Sciatic nerve (tissue), 2 donors: ENCODE measurements around the gene SBK2. TPM values are rescaled to one million over a fixed set of nuclear protein-coding genes. Genes with fewer than 3 reads are reported as not detected.
"Not testable (repeated sequence)": the region's sequence is repeated elsewhere in the genome, so short reads cannot be mapped to it uniquely, and the experiment has no call there.

ENCODE experiments used
- ATAC-seq: fragments of 200-7000 bp; cut with Tn5 transposase; one replicate; pipeline ENCODE4 v1.9.1; 2020; ENCODE audit warnings: mild to moderate bottlenecking, moderate library complexity
- DNase-seq: peaks from one replicate; pipeline ENCODE4 v3.0.0-alpha.2; 2020; ENCODE audit warnings: low spot score
- intact Hi-C: fragments of 100-400 bp; cut with DNase I; formaldehyde crosslinking; loops from one replicate; pipeline ENCODE4 v1.14.2; 2022
- total RNA-seq: library from RNA; stranded (reverse); fragmentation: NEBNext Ultra II Directional; extraction: Animal tissue kit (Norgen Biotek cat#: 25700); gene quantifications from one replicate; pipeline ENCODE4 v1.2.1, GENCODE V29; 2021
- donor health status: DM: no; HTN: no; CAD: no.
- donor health status: DM: no; HTN: no; CAD: no.

SBK2 gene
- total RNA-seq, 1 donor from 2014 or later, result not detected

DNA sequence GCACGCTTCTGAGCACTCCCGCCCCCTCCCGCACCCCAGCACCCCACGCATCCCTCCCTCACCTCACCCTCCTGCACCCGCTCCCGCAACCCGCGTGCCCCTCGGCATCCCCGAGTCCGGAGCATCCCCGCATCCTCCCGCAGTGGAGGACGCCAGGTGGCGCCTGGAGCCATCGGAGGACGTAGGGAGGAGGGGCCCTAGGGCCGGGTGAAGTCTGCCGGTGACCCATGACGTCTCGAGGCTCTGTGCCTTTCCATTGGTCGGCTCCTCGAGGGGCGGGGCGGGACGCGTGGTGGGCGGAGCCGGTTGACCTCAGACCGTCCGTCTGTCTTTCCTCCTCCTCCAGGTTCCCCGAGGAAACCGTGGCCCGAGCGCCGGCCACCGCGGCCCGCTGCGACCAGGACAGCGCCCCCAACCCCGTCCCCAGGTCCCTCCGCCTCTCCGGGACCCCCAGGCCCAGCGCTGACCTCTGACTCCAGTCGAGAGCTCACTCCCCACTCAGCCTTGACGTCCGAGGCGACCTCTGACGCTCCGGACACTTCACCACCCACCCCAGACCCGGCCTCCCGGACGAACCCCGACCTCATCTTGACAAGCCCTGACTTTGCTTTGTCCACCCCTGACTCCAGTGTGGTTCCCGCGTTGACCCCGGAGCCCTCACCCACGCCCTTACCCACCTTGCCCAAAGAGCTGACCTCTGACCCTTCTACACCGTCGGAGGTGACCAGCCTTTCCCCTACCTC is 19.9 kb downstream of the SBK2 start:
- intact Hi-C loops, result loop anchor here (10.0 kb wide), 1 partner anchor 68 kb away; the partner anchor contains the start of gene ZNF579
- peak; percentile 99 for ATAC-seq
- peak; percentile 97 for DNase-seq

DNA sequence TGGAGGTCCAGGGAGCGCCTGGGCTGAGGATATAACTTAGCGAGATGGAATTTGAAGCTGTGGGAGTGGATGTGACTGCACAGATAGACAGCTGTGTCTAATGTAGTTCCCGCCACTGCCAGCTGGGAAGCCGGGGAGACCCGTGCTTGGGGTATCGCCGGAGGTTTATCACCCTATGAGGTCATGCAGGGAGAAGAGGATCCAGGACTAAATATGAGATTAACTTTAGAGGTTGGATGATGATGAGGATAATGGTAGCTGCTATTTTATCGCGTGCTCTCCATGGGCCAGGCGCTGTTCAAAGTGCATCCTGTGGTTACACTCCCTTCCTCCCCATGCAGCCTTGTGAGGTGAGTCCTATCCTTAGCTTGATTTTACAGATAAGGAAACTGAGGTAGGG is 28.8 kb downstream of the SBK2 start:
- intact Hi-C loops, result no loop called here
- DNase-seq (no peak), ATAC-seq (no peak)

DNA sequence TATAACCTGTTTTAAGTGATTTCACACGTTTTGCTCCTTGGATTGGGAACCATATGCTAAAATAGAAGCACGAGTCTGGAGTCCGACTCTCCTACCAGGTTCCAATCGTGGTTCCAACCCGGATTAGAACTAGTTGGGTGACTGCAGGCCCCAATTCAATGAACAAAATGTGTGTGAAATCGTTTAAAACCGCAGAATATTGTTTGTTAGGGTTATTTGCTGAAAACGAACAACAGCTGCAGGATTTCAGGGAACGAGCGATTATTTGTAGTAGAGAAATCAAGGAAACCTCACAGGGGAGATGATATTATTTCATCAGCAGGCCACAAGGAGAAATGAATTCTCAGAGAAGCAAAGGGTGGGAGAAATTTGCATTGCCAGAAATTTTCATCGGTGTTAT is 32.0 kb downstream of the SBK2 start:
- ATAC-seq (no peak), DNase-seq (no peak)
- intact Hi-C loops, result loop anchor here (5.0 kb wide), 1 partner anchor 358 kb away; the partner anchor contains the start of gene TNNT1

DNA sequence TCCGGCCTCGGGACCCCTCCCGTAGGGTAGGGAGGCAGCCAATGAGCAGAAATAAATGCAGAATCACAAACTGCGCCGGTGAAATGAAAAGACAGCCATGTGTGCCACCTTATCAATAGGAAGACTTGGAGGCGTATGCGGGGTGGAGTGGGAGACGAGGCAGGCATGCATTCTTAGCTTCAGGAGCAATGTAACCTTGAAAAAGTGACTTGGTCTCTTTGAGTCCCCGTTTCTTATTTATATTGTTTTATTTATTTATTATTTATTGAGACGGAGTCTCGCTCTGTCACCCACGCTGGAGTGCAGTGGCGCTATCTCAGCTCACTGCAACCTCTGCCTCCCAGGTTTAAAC is 32.7 kb downstream of the SBK2 start:
- DNase-seq (no peak), ATAC-seq (no peak)
- intact Hi-C loops, result loop anchor here (5.0 kb wide), 1 partner anchor 357 kb away; the partner anchor contains the start of gene TNNT1

DNA sequence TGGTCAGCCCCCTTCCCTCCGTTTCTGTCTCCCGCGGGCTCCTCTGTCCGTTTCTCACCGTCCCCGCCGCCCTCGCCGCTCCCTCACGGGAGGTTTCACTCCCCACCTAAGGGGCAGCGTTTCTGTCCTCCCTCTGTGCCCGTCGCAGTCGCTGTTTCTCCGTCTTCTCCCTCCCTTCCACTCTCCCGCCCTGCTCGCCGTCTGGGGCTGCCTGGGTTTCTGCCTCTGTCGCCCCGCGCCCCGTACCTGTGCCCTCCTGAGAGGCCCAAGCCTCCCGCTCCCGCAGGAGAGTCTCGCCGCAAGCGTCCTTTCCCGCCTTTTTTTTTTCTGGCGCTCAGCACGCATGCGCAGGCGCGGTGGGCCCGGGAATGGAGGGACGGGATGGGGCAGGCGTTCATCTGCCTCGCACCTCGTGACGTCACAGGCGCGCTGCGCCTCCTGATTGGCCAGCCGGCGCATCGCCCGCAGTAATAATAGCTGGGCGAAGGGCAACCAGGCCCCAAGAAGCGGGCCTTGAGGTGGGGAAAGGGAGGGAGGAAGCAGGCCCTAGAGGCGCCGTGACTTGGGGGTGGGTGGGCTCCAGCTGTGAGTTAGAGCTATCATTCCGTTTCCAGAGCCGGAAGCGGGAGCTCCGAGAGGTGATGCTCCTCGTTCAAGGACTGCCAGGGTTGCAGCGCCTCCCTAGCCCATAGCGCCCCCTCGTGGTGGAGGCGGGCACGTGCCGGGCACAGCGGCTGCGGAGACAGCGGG is 33.3 kb downstream of the SBK2 start:
- DNase-seq (peak; percentile 97), ATAC-seq (peak; percentile 98)
- intact Hi-C loops, result loop anchor here (5.0 kb wide), 1 partner anchor 356 kb away; the partner anchor contains the start of gene TNNT1

DNA sequence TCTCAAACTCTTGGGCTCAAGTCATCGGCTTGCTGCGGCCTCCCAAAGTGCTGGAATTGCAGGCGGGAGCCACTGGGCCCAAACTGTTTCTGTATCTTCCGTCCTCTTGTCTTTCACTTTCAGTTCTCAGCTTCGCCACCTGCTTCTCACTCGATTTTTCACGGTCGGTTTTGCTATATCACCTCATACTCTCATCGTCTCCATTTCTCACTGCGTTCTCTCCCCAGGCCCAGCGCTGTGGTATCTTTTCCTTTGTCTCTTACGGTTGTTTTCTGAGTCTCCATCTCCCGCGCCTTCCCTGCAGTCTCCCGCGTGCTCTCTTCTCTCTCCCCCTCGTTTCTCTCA is 33.8 kb downstream of the SBK2 start:
- intact Hi-C loops, result loop anchor here (5.0 kb wide), 1 partner anchor 356 kb away; the partner anchor contains the start of gene TNNT1
- ATAC-seq, result no peak
- no peak for DNase-seq

DNA sequence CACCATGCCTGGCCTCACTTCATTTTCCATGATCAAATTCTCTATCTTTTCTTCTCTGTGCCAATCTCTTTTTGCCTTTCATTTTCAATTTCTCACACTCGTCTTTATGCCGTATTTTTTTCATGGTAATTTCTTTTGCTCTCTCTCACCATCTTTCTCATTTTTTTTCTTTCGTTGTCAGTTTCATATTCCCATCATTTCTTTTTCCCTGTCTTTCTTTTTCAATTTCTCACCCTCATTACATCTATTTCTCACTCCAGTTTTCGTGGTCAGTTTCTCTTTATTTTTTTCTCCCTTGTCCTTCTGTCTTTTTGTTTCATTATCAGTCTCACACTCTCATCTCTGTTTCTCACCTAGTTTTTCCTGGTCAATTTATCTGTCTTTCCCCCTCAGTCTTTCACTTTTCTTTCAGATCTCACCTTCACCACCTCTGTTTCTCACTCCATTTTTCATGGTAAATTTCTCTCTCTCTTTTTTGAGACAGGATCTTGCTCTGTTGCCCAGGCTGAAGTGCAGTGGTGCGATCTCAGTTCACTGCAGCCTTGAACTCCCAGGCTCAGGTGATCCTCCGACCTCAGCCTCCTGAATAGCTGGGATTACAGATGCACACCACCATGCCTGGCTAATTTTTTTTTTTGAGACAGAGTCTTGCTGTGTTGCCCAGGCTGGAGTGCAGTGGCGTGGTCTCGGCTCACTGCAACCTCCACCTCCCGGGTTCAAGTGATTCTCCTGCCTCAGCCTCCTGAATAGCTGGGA is 34.6 kb downstream of the SBK2 start:
- DNase-seq, result no peak
- intact Hi-C loops, result loop anchor here (5.0 kb wide), 1 partner anchor 355 kb away; the partner anchor contains the start of gene TNNT1
- ATAC-seq, result no peak

DNA sequence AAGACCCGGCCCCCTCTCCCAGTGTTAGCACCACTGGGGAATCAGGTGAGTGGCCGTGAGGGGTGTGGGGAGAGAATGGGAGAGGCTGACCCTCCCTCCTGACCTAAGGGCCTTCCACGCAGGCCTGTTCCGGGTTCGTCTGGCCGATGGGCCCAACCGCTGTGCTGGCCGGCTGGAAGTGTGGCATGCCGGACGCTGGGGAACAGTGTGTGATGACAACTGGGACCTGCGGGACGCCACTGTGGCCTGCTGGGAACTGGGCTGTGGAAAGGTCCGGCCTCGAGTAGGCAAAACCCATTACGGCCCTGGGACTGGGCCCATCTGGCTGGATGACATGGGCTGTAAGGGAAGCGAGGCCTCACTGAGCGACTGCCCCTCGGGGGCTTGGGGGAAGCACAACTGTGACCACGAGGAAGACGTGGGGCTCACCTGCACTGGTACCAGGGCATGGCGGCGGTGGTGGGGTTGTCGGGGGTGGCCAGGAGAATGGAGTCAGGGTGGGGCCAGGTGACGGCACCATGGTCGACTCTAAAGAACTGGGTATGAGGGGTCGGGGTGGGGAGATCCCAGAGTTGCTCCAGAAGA is 36.5 kb downstream of the SBK2 start:
- ATAC-seq, result no peak
- intact Hi-C loops, result loop anchor here (5.0 kb wide), 1 partner anchor 353 kb away; the partner anchor contains the start of gene TNNT1
- DNase-seq, result no peak

DNA sequence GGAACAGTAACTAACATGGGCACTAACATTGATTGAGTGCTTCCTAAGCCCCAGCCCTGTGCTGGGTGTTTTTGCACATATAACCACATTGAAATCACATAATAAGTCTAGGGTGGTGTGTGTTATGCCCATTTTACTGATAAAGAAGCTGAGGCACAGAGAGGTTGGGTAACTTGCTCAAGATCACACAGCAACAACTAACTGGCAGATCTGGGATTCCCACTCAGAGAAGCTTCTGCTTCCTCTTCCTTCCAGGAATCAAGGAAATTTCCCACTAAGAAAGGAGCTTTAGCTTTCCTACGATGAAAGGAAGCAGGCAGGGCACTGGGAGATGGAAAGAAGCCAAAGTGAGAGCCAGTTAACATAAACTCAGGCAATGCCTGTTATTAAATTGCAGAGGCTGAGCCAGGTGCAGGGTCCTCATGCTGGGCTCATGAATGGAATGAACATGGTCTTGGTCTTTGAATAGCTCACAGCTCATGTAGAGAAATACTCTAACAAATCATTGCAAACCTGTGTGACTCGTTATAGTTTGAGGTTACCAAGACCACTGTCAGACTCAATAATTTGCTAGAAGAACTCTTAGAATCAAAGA is 38.6 kb downstream of the SBK2 start:
- intact Hi-C loops, result no loop called here
- no peak for ATAC-seq

DNA sequence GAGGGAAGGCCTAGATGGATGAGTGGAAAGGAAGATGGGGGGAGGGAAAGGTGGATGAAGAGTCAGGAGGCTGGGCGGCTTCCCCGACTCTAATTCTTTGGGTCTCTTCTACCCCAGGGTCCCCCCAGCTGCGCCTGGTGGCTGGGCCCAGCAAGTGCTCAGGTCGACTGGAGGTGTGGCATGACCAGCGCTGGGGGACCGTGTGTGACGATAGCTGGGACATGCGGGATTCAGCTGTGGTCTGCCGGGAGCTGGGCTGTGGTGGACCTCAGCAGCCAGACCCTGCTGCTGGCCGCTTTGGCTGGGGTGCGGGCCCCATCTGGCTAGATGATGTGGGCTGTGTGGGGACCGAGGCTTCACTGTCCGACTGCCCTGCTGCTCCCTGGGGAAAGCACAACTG is 39.2 kb downstream of the SBK2 start:
- intact Hi-C loops, result no loop called here

More for the DNA sequence above, 38.6 kb downstream of the SBK2 start:
- no peak for DNase-seq

DNA sequence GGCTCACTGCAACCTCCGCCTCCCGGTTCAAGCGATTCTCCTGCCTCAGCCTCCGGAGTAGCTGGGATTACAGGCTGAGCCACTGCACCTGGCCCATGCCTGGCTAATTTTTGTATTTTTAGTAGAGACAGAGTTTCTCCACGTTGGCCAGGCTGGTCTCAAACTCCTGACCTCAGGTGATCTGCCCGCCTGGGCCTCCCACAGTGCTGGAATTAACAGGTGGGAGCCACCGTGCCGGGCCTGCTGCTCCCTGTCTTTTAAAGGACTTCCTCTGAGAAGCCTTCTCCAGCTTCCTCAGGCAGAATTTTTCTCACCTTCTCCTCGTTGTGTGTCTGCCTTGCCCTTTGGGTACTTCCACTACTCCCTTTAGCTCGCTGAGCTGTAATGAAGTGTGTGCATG is 40.1 kb downstream of the SBK2 start:
- intact Hi-C loops, DNase-seq, ATAC-seq: not testable (repeated sequence)

More for the DNA sequence above, 39.2 kb downstream of the SBK2 start:
- DNase-seq, result no peak
- ATAC-seq, result no peak

DNA sequence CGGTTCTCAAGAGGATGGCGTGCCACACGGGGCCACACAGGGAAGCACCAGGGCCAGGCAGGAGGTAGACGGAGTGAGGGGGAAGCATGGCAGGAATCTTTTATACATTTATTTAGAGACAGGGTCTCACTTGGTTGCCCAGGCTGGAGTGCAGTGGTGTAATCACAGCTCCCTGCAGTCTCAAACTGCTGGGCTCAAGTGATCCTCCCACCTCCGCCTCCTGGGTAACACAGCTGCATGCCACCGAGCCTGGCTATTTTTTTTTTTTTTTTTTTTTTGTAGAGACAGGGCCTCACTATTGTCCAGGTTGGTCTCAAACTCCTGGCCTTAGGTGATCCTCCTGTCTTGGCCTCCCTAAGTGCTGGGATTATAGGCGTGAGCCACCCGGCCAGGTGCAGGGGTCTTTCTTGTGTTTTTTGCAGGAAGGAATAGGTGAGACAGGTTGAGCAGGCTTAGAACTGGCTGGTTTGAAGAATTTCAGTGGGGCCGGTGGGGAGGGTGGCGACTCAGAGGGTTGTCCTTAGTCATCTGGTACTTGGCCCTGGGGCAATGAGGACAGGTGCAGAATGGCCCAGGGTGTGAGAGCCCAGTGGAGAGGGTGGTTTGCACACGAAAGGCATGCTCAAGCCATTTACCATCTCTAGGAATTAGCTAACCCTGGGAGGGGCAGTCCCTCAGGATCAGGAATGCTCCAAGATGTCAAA is 41.1 kb downstream of the SBK2 start:
- intact Hi-C loops, result no loop called here
- DNase-seq (no peak), ATAC-seq (no peak)

DNA sequence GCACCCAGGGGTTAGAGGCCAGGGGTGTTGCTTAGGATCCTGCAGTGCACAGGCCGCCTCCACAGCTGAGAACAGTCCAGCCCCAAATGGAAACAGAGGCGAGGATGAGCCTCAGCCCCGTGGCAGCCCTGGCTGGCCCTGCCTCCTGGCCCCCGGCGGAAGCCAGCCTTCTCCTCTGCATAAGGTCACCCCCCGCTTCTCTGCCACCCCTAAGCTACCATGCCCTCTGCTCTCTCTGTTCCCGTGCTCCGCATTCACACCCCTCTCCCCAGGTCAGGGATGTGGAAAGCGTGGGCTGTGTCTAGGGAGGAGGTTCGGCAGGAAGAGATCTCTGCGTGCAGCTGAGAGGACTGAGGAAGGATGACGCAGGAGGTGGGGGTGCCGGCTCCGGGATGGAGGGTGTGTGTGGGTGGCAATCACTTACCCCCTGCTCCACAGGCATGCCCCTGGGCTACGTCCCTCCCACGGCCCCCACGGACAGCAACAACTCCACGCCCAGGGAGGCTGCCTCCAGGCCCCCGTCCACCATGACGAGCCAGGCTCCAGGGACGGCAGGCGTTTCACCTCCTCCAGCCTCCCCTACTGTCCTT is 42.7 kb downstream of the SBK2 start:
- peak; percentile 82 for ATAC-seq
- intact Hi-C loops, result no loop called here
- peak; percentile 75 for DNase-seq

DNA sequence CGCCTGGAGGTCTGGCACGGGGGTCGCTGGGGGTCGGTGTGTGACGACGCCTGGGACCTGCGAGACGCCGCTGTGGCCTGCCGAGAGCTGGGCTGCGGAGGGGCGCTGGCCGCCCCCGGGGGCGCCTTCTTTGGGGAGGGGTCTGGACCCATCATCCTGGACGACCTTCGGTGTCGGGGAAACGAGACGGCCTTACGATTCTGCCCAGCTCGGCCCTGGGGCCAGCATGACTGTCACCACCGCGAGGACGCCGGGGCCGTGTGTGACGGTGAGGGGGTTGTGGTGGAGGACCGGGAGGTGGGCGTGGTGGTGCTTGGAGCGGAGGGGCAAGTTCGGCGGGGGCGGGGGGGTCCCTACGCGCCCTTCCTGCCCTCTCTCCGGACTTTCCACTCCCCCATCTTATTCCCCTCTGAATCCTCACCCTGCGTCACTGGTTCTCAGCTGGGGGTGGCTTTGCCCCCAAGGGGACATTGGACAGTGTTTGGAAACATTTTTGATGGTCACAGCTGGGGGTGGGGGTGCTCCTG is 43.2 kb downstream of the SBK2 start:
- DNase-seq (no peak), ATAC-seq (peak; percentile 10)
- intact Hi-C loops, result no loop called here

DNA sequence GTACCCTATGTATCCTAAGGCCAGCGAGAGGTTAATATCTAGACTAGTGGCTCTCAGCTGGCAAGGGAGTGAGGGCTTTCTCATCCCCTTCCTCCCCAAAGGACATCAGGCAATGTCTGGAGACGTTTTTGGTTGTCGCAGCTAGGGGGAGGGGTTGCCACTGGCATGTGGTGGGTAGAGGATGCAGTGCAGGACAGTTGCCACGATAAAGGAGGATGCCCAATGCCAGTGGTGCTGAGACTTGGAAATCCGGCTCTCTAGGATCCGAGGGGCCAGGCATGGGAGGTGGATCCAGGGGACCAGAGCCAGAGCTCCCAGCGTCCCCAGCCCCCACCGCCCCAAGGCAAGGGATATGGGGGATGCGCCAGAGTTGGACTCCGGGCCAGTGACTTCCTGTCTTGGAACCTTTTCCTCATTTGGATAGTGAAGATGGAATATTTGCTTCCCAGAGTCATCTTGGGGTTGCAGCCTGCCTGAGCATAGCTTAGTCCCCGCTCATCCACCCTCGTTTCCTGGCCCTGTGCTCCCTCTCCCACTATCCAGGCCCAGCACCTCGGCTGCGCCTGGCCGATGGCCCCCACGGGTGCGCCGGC is 43.8 kb downstream of the SBK2 start:
- DNase-seq, result no peak
- intact Hi-C loops, result no loop called here
- peak; percentile 0 for ATAC-seq

DNA sequence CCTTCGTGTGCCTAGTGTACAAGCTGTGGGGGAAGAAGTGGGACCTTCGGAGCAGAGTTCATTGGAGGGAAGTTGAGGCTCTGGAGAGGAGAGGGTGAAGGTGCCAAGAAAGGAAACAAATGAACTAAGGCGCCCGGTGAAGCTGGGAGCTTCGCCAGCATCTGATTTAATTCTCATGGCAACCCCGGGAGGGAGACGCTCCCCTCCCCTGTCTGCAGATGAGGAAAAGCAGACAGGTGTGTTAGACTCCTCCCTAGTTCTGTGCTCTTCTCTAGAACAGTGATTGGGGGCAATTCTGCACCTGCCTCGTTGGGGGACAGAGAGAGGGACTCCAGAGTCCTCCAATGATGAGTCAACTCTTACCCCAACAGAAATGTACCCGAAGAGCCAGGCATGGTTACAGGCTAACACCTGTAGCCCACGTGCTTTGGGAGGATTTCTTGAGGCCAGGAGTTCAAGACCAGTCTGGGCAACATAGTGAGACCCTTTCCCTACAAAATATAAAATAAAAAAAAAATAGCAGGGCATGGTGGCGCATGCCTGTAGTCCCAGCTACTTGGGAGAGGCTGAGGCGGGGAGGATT is 44.5 kb downstream of the SBK2 start:
- ATAC-seq (no peak), DNase-seq (no peak)
- intact Hi-C loops, result no loop called here
